GM23338 (cell line): Measurements from ENCODE around the gene SLC28A1.

Source experiments
- CREB1 ChIP-seq: fragments of 250-450 bp; sonication (Bioruptor Pico); IDR thresholded peaks from 2 replicates; pipeline ENCODE4 v1.5.0; 2020; ENCODE audit warnings: low read depth, mild to moderate bottlenecking, moderate library complexity
- CTCF ChIP-seq, 2 experiments: fragments of 200-600 bp in 1 of 2; sonication (generic) in 1 of 2; conservative IDR thresholded peaks; 2 replicates each; pipeline versions ENCODE4 v1.5.1 to v1.6.1; 2016 to 2017; ENCODE audit warnings: antibody characterized with exemption in 2 of 2, low read depth in 2 of 2, mild to moderate bottlenecking in 2 of 2, moderate library complexity in 1 of 2
- EZH2 ChIP-seq: fragments of 200-600 bp; sonication (generic); IDR thresholded peaks from one replicate; pipeline ENCODE4 v1.8.0; 2017; ENCODE audit warnings: antibody characterized with exemption, mild to moderate bottlenecking, low read depth; ENCODE audit not compliant: unreplicated experiment
- EZH2phosphoT487 ChIP-seq: fragments of 200-600 bp; sonication (generic); IDR thresholded peaks from one replicate; pipeline ENCODE4 v1.8.1; 2018; ENCODE audit warnings: antibody characterized with exemption; ENCODE audit not compliant: unreplicated experiment
- JUNB ChIP-seq: IDR thresholded peaks from one replicate; pipeline ENCODE4 v1.6.1; 2016; ENCODE audit warnings: antibody characterized with exemption; ENCODE audit not compliant: unreplicated experiment
- POLR2AphosphoS5 ChIP-seq: IDR thresholded peaks from 2 replicates; pipeline ENCODE4 v1.6.1; 2016; ENCODE audit warnings: antibody characterized with exemption, low read depth
- TF ChIP-seq, protein P1 (sequence below): IDR thresholded peaks from one replicate; pipeline ENCODE4 v1.6.1; 2018; ENCODE audit warnings: antibody characterized with exemption; ENCODE audit not compliant: unreplicated experiment

- TF ChIP-seq, protein P1, sequence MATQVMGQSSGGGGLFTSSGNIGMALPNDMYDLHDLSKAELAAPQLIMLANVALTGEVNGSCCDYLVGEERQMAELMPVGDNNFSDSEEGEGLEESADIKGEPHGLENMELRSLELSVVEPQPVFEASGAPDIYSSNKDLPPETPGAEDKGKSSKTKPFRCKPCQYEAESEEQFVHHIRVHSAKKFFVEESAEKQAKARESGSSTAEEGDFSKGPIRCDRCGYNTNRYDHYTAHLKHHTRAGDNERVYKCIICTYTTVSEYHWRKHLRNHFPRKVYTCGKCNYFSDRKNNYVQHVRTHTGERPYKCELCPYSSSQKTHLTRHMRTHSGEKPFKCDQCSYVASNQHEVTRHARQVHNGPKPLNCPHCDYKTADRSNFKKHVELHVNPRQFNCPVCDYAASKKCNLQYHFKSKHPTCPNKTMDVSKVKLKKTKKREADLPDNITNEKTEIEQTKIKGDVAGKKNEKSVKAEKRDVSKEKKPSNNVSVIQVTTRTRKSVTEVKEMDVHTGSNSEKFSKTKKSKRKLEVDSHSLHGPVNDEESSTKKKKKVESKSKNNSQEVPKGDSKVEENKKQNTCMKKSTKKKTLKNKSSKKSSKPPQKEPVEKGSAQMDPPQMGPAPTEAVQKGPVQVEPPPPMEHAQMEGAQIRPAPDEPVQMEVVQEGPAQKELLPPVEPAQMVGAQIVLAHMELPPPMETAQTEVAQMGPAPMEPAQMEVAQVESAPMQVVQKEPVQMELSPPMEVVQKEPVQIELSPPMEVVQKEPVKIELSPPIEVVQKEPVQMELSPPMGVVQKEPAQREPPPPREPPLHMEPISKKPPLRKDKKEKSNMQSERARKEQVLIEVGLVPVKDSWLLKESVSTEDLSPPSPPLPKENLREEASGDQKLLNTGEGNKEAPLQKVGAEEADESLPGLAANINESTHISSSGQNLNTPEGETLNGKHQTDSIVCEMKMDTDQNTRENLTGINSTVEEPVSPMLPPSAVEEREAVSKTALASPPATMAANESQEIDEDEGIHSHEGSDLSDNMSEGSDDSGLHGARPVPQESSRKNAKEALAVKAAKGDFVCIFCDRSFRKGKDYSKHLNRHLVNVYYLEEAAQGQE, result no peak
- TF ChIP-seq POLR2AphosphoS5, result no peak
- no peak for TF ChIP-seq CTCF (conservative IDR thresholded peaks at IDR 0.05; ENCODE audit: low read depth in 2 of 2)
- no peak for TF ChIP-seq CREB1 (CRISPR knock-in tag)
- no peak for TF ChIP-seq EZH2phosphoT487
- TF ChIP-seq JUNB, result no peak
- TF ChIP-seq EZH2, result no peak
Measured at GRCh38 chr15:84872009-84872910, 12.2 kb upstream of the SLC28A1 start.
